HG03521 (cell line): ENCODE measurements around the gene CPN1.
"Not testable (repeated sequence)": the region's sequence is repeated elsewhere in the genome, so short reads cannot be mapped to it uniquely, and the experiment has no call there.

Experiments used
- ATAC-seq: cut with Tn5 transposase; IDR thresholded peaks from one replicate; pipeline ENCODE4 v1.9.1; 2021; ENCODE audit warnings: mild to moderate bottlenecking, moderate library complexity; ENCODE audit not compliant: unreplicated experiment

The CPN1 gene

DNA sequence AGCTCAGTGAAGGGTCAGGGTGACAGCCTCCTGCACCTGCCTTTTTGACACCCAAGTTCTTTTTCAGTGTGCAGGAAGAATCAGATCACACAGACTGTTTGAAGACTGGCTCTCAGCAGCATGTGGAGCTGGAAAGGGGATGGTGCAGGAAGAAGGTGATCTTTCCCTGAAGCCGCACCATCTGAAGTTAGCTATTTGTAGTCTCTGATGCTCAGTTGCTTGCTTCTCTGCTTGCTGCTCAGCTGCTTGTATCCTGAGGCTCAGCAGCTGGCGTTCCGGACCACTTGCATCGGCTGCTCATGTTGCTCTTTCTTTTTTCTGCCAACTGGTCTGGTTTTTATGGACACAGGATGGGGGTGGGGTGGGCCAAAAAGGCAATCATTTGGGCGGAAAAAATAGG is 56.1 kb downstream of the CPN1 start:
- ATAC-seq, result no peak

- ATAC-seq, result no peak
Observed at GRCh38 chr10:100024748-100025147, 56.9 kb downstream of the CPN1 start.

DNA sequence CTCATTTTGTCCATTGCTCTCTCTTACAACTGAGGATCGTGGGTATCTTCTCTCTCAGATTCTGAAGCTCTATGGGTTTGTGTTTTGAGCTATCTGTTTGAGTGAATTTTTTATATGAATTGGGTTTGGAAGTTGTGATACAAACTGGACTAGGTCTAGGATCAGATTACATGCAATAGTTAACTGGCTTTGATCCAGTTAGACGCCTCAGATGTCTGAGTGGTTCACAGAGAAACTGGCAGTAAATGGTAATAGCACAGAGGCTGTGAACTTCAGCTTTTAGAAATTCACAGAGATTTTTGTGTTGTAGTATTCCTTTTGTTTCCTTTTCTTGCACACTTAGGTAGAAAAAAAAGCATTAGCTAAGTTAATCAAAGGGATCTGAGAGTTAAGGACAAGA is 59.3 kb downstream of the CPN1 start:
- no peak for ATAC-seq

GRCh38 chr10:100021322-100021721 is 60.3 kb downstream of the CPN1 start:
- ATAC-seq, result no peak

GRCh38 chr10:100020886-100021253 is 60.8 kb downstream of the CPN1 start:
- ATAC-seq, result no peak

DNA sequence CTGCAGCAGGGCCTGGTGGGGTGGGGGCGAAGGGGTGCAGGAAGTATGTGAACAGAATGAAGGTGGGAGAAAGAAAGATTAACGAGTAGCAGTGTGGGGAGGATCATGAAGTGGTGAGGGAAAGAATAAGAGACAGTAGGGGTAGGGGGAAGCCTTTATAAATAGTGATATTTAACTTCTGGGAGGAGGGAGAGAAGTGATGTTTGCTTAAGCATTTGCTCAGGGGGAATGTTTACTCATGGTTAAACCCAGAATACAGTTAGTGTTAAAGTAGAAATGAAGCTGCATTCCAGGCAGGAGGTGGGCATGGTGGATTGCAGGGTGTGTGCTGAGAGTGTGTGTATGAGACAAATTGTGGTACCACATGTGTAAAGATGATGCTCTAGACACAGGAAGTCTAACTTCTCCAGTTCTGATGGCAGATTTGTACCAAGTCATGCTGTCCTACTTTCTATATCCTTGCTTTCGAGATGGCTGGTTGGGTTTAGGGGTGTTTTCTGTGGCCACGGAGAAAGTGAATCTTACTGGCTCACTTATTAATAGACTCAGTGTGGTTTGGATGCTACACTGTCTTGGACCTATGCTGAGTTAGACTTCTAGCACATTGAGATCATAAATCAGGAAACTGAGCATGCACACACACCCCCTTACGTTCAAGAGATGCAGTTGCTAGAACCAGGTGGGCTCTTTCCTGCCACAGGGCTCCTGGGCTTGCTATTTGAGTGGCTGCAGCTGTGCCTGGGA is 61.4 kb downstream of the CPN1 start:
- peak; percentile 63 for ATAC-seq

DNA sequence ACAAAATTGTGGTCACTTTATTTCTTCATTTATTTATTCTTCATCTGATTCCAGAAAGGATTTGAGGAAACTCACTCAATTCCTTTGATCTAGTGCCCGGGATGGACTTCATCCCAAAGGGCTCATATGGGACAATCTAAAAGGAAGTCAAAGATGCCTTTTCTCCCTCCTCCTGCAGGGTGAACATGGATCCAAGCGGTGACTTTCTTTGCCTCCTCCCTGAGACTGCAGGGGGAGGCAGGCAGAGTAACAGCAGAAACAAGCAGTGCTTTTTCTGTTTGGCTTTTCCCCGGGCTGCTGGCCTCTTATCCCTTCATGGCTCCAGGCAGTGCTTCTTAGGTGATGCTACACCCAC is 61.9 kb downstream of the CPN1 start:
- no peak for ATAC-seq

GRCh38 chr10:100014071-100014762 is 67.5 kb downstream of the CPN1 start:
- peak; percentile 47 for ATAC-seq

DNA sequence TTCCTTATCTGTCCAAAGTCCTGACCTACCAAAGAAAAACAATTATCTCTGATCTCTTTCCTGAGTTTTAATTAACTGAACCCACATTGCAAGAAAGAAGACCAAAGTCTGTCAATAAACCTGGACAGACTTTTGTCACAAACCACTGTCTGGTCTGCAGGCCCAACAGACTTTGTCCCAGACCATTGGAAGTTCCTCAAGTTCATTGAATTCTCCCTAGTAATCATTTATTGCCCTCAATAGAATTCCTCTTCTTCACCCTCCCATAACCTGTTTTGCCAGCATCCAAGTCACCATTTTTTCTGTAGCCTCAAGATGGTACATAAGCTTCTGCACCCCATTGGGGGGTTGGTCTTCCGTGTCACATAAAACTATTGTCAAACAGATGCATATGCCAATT is 68.0 kb downstream of the CPN1 start:
- ATAC-seq, result no peak

DNA sequence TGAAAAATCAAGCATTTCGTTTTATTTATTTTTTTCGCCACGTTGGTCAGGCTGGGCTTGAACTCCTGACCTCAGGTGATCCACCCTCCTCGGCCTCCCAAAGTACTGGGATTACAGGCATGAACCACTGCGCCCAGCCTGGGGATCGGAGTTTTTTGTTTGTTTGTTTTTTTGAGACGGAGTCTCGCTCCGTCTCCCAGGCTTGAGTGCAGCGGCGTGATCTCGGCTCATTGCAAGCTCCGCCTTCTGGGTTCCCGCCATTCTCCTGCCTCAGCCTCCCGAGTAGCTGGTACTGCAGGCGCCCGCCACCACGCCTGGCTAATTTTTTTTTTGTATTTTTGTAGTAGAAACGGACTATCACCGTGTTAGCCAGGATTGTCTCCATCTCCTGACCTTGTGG is 69.8 kb downstream of the CPN1 start:
- ATAC-seq, result not testable (repeated sequence)

GRCh38 chr10:100009793-100010676 is 71.6 kb downstream of the CPN1 start, which contains the start of gene DNMBP:
Gene DNMBP, minus strand, starts transcription at chr10:100009947. Its CDS starts 37,823 bp downstream, at chr10:99972124.
- ATAC-seq, result peak; percentile 74

GRCh38 chr10:100009283-100009792 is 72.3 kb downstream of the CPN1 start:
- peak; percentile 51 for ATAC-seq

GRCh38 chr10:100008708-100009282 is 72.9 kb downstream of the CPN1 start:
- ATAC-seq, result no peak

- no peak for ATAC-seq
Observed at GRCh38 chr10:100008142-100008522, 73.5 kb downstream of the CPN1 start.

GRCh38 chr10:100007231-100008141 is 74.2 kb downstream of the CPN1 start:
- ATAC-seq, result no peak

GRCh38 chr10:100006243-100006886 is 75.3 kb downstream of the CPN1 start:
- no peak for ATAC-seq

DNA sequence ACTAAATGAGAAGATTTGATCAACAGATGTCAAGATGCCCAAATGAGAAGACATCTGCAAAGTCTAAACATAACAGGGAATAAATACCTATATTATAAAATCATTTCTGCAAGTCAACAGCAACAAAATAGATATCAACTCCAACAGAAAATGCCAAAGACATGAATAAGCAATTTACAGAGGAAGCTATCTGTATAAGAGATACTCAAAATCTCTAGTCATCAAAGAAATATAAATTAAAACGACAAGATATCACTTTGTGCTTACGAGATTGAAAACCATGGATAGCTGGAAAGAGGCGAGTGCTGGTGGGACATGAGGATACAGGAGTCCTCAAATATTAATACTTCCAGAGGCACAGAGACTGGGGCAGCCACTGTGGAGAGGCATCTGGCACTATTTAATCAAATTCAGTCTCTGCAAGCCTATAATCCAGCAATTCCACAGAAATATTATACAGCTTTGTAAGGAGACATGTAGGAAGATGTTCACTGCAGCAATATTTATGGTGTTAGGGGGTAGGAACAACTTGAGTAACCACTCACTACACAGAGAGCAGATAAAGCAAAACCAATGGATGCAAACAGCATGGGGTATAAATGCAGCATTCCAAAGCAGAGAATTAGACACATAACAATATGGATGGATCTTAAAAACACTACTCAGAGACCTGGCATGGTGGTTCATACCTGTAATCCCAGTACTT is 76.7 kb downstream of the CPN1 start:
- no peak for ATAC-seq

- ATAC-seq, result no peak
Observed at GRCh38 chr10:100000109-100000644, 81.5 kb downstream of the CPN1 start.
